PC-3 (cell line): ENCODE measurements around the gene KRTAP25-1.

Source experiments
- EZH2 ChIP-seq: fragments of 300-600 bp; sonication (generic); IDR thresholded peaks from one replicate; pipeline ENCODE4 v1.6.1; 2017; ENCODE audit warnings: antibody characterized with exemption, mild to moderate bottlenecking, low read length; ENCODE audit not compliant: unreplicated experiment
- EZH2phosphoT487 ChIP-seq: fragments of 300-600 bp; sonication (generic); IDR thresholded peaks from 2 replicates; pipeline ENCODE4 v1.6.1; 2018; ENCODE audit warnings: mild to moderate bottlenecking, antibody characterized with exemption, low read length, borderline replicate concordance
- TF ChIP-seq, protein P1 (sequence below): fragments of 300-600 bp; sonication (generic); conservative IDR thresholded peaks from 2 replicates; pipeline ENCODE4 v1.5.1; 2017; ENCODE audit warnings: antibody characterized with exemption, low read depth, mild to moderate bottlenecking, low read length

DNA sequence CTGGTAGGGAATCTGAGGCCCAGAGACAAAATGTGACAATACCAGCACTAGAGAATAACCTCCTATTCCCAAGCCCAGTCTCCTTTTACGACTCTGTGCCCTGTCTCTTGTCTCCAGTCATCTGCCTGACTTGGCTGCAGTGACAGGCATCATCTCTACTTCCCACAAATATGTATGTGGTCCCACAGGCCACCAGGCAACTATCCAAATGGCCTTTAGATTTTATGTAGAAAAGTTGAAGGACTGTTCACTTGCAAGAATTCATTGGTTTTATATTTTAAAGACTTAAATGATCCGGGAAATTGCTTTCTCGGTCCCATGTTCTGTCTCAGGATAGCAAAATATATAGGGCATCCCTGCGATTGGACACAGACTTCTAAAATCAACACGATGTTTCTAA lies 18.2 kb downstream of the KRTAP25-1 start:
- TF ChIP-seq, protein P1, sequence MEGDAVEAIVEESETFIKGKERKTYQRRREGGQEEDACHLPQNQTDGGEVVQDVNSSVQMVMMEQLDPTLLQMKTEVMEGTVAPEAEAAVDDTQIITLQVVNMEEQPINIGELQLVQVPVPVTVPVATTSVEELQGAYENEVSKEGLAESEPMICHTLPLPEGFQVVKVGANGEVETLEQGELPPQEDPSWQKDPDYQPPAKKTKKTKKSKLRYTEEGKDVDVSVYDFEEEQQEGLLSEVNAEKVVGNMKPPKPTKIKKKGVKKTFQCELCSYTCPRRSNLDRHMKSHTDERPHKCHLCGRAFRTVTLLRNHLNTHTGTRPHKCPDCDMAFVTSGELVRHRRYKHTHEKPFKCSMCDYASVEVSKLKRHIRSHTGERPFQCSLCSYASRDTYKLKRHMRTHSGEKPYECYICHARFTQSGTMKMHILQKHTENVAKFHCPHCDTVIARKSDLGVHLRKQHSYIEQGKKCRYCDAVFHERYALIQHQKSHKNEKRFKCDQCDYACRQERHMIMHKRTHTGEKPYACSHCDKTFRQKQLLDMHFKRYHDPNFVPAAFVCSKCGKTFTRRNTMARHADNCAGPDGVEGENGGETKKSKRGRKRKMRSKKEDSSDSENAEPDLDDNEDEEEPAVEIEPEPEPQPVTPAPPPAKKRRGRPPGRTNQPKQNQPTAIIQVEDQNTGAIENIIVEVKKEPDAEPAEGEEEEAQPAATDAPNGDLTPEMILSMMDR: no peak
- TF ChIP-seq EZH2phosphoT487 (no peak), EZH2 (no peak)
